Mesenchymal stem cell (in vitro differentiated cells and primary cell): ENCODE results near the gene BCHE.

ENCODE experiments used
- DNase-seq: peaks from one replicate; pipeline ENCODE4 v3.0.0-alpha.2; 2013
- H2AFZ ChIP-seq: one replicate; pipeline ENCODE4 v1.6.1; 2013; ENCODE audit warnings: low read depth, mild to moderate bottlenecking, control low read depth, inconsistent platforms, low read length, moderate library complexity
- H2AK5ac ChIP-seq: 2 replicates; pipeline ENCODE4 v1.6.1; 2013; ENCODE audit warnings: low read length, moderate library complexity, mild to moderate bottlenecking, inconsistent platforms; ENCODE audit not compliant: severe bottlenecking
- H2BK120ac ChIP-seq: one replicate; pipeline ENCODE4 v1.6.1; 2013; ENCODE audit warnings: low read depth, mild to moderate bottlenecking, inconsistent platforms, low read length, moderate library complexity
- H2BK12ac ChIP-seq, 2 experiments: one replicate each; pipeline ENCODE4 v1.6.1; 2013; ENCODE audit warnings: inconsistent platforms in 2 of 2, low read length in 2 of 2, mild to moderate bottlenecking in 2 of 2, moderate library complexity in 2 of 2, control low read depth in 1 of 2
- H2BK15ac ChIP-seq: one replicate; pipeline ENCODE4 v1.6.1; 2013; ENCODE audit warnings: mild to moderate bottlenecking, low read depth, inconsistent platforms; ENCODE audit not compliant: poor library complexity, severe bottlenecking
- H2BK5ac ChIP-seq: 2 replicates; pipeline ENCODE4 v1.6.1; 2013; ENCODE audit warnings: low read depth, mild to moderate bottlenecking, low read length, control low read depth, inconsistent platforms; ENCODE audit not compliant: poor library complexity, severe bottlenecking
- H3K14ac ChIP-seq, 2 experiments: one replicate each; pipeline ENCODE4 v1.6.1; 2013; ENCODE audit warnings: inconsistent platforms in 2 of 2, low read length in 2 of 2, control low read depth in 1 of 2, mild to moderate bottlenecking in 1 of 2, moderate library complexity in 1 of 2
- H3K18ac ChIP-seq, 2 experiments: one replicate each; pipeline ENCODE4 v1.6.1; 2013; ENCODE audit warnings: inconsistent platforms in 2 of 2, low read length in 2 of 2, control low read depth in 1 of 2, low read depth in 1 of 2, mild to moderate bottlenecking in 1 of 2
- H3K23ac ChIP-seq, 2 experiments: one replicate each; pipeline ENCODE4 v1.6.1; 2013; ENCODE audit warnings: inconsistent platforms in 2 of 2, low read length in 2 of 2, mild to moderate bottlenecking in 2 of 2, moderate library complexity in 2 of 2, control low read depth in 1 of 2
- H3K27ac ChIP-seq: 2 replicates; pipeline ENCODE4 v1.5.1; 2013; ENCODE audit warnings: mild to moderate bottlenecking, moderate library complexity, low read length, control low read depth, inconsistent platforms; ENCODE audit not compliant: poor library complexity, severe bottlenecking
- H3K27me3 ChIP-seq, 2 experiments: 2 replicates each; pipeline versions ENCODE4 v1.6.1 to v1.7.0; 2013; ENCODE audit warnings: low read length in 2 of 2, mild to moderate bottlenecking in 2 of 2, moderate library complexity in 2 of 2, control low read depth in 1 of 2, inconsistent platforms in 1 of 2; ENCODE audit not compliant: control insufficient read depth in 1 of 2, insufficient read depth in 1 of 2
- H3K36me3 ChIP-seq, 2 experiments: 2 replicates each; pipeline versions ENCODE4 v1.6.1 to v1.7.0; 2013; ENCODE audit warnings: low read length in 2 of 2, control low read depth in 1 of 2, inconsistent platforms in 1 of 2, low read depth in 1 of 2, mild to moderate bottlenecking in 1 of 2; ENCODE audit not compliant: insufficient read depth in 2 of 2, control insufficient read depth in 1 of 2
- H3K4ac ChIP-seq, 2 experiments: one replicate each; pipeline ENCODE4 v1.6.1; 2013; ENCODE audit warnings: inconsistent platforms in 2 of 2, low read length in 2 of 2, mild to moderate bottlenecking in 2 of 2, moderate library complexity in 2 of 2, control low read depth in 1 of 2, low read depth in 1 of 2
- H3K4me1 ChIP-seq: 2 replicates; pipeline ENCODE4 v1.6.1; 2013; ENCODE audit warnings: low read depth, low read length, control low read depth; ENCODE audit not compliant: control insufficient read depth, insufficient read depth
- H3K4me2 ChIP-seq: 2 replicates; pipeline ENCODE4 v1.6.1; 2013; ENCODE audit warnings: low read length, mild to moderate bottlenecking, inconsistent platforms; ENCODE audit not compliant: poor library complexity, severe bottlenecking
- H3K4me3 ChIP-seq, 2 experiments: 2 replicates each; pipeline versions ENCODE4 v1.5.1 to v1.7.0; 2013; ENCODE audit warnings: low read length in 2 of 2, mild to moderate bottlenecking in 2 of 2, control low read depth in 1 of 2, low read depth in 1 of 2; ENCODE audit not compliant: insufficient read depth in 1 of 2
- H3K79me1 ChIP-seq: replicated peaks from 2 replicates; pipeline ENCODE4 v1.6.1; 2013; ENCODE audit warnings: mild to moderate bottlenecking, control low read depth, low read length, inconsistent platforms; ENCODE audit not compliant: poor library complexity, severe bottlenecking
- H3K9ac ChIP-seq: 2 replicates; pipeline ENCODE4 v1.7.0; 2013; ENCODE audit warnings: mild to moderate bottlenecking, low read length, moderate library complexity
- H3K9me3 ChIP-seq: 2 replicates; pipeline ENCODE4 v1.7.0; 2013; ENCODE audit warnings: mild to moderate bottlenecking, low read length; ENCODE audit not compliant: control insufficient read depth
- H4K8ac ChIP-seq: one replicate; pipeline ENCODE4 v1.6.1; 2013; ENCODE audit warnings: inconsistent platforms, mild to moderate bottlenecking, low read length, moderate library complexity
- H4K91ac ChIP-seq: one replicate; pipeline ENCODE4 v1.6.1; 2013; ENCODE audit warnings: mild to moderate bottlenecking, low read length, inconsistent platforms
- WGBS: methylation state at CpG from one replicate; pipeline ENCODE4 v1.1.7; 2013; ENCODE audit warnings: mixed read lengths; 5-methylcytosine and 5-hydroxymethylcytosine counted together

The BCHE gene

DNA sequence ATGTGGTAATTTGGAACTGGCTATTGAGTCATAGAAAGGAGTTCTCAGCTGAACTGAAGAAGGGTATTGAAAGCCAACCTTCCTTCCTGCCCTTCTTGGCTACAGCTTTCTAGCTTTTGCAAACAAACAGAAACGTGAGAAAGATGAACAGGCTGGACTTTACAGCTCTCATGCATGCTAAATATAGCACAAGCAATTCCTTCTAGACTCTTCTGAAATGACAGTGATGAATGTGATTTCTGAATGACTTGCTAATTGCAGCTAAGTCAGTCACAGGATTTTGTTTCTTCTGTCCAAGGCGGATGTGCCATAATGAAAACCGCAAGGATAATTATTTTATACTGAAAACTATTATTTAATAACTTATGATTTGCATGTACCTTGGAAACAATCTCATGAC is 36.3 kb downstream of the BCHE start:
- WGBS = no CpG with 5 or more reads among the region's 3 CpGs
- no peak overlapping the region for H2AFZ ChIP-seq
- H3K9me3 ChIP-seq = no peaks in the 10 kb centered on the region
- no peak overlapping the region for H3K4me2 ChIP-seq
- H3K23ac ChIP-seq = no peak overlapping the region
- H3K4me1 ChIP-seq = no peaks in the 10 kb centered on the region
- no peaks in the 10 kb centered on the region for H3K36me3 ChIP-seq
- no peak overlapping the region for H3K4me3 ChIP-seq
- H3K27me3 ChIP-seq = no peaks in the 10 kb centered on the region
- H4K8ac ChIP-seq = no peak overlapping the region
- H2BK12ac ChIP-seq = no peak overlapping the region
- no peak overlapping the region for H2BK15ac ChIP-seq
- H3K4ac ChIP-seq = no peak overlapping the region
- no peak overlapping the region for H2BK120ac ChIP-seq
- no peak overlapping the region for H3K9ac ChIP-seq
- H3K18ac ChIP-seq = no peak overlapping the region
- no peak overlapping the region for H3K27ac ChIP-seq
- peak; percentile 64 for DNase-seq
- no peaks in the 10 kb centered on the region for H3K79me1 ChIP-seq
- no peak overlapping the region for H4K91ac ChIP-seq
- H2AK5ac ChIP-seq = no peak overlapping the region
- no peak overlapping the region for H3K14ac ChIP-seq
- no peak overlapping the region for H2BK5ac ChIP-seq

- H2BK5ac ChIP-seq = no peak overlapping the region
- no peak overlapping the region for H4K8ac ChIP-seq
- no peaks in the 10 kb centered on the region for H3K4me1 ChIP-seq
- no peak overlapping the region for H2BK12ac ChIP-seq
- no peak overlapping the region for H3K23ac ChIP-seq
- no peak overlapping the region for H3K4ac ChIP-seq
- no peak overlapping the region for H3K9ac ChIP-seq
- no peak for DNase-seq
- H3K18ac ChIP-seq = no peak overlapping the region
- no peak overlapping the region for H2BK15ac ChIP-seq
- no peaks in the 10 kb centered on the region for H3K27me3 ChIP-seq
- no peaks in the 10 kb centered on the region for H3K9me3 ChIP-seq
- H2BK120ac ChIP-seq = no peak overlapping the region
- WGBS = no CpG with 5 or more reads among the region's 1 CpG
- H2AK5ac ChIP-seq = no peak overlapping the region
- no peak overlapping the region for H3K4me2 ChIP-seq
- H3K14ac ChIP-seq = no peak overlapping the region
- H4K91ac ChIP-seq = no peak overlapping the region
- H2AFZ ChIP-seq = no peak overlapping the region
- H3K4me3 ChIP-seq = no peak overlapping the region
- H3K36me3 ChIP-seq = no peaks in the 10 kb centered on the region
- no peak overlapping the region for H3K27ac ChIP-seq
- H3K79me1 ChIP-seq = no peaks in the 10 kb centered on the region
Observed at GRCh38 chr3:165799026-165799425, 38.2 kb downstream of the BCHE start.

- H3K79me1 ChIP-seq = no peaks in the 10 kb centered on the region
- no peaks in the 10 kb centered on the region for H3K27me3 ChIP-seq
- H3K4ac ChIP-seq = no peak overlapping the region
- H3K9ac ChIP-seq = no peak overlapping the region
- no peak overlapping the region for H2BK12ac ChIP-seq
- no peak overlapping the region for H2BK15ac ChIP-seq
- H3K14ac ChIP-seq = no peak overlapping the region
- no peak for DNase-seq
- no peak overlapping the region for H4K8ac ChIP-seq
- WGBS = 77% methylated on average over 2 of the region's 2 CpGs
- H4K91ac ChIP-seq = no peak overlapping the region
- H3K18ac ChIP-seq = no peak overlapping the region
- H3K36me3 ChIP-seq = no peaks in the 10 kb centered on the region
- H2BK5ac ChIP-seq = no peak overlapping the region
- H3K4me1 ChIP-seq = no peaks in the 10 kb centered on the region
- no peak overlapping the region for H2BK120ac ChIP-seq
- no peaks in the 10 kb centered on the region for H3K9me3 ChIP-seq
- H2AK5ac ChIP-seq = no peak overlapping the region
- no peak overlapping the region for H3K4me3 ChIP-seq
- no peak overlapping the region for H3K27ac ChIP-seq
- H2AFZ ChIP-seq = no peak overlapping the region
- no peak overlapping the region for H3K4me2 ChIP-seq
- H3K23ac ChIP-seq = no peak overlapping the region
Observed at GRCh38 chr3:165797551-165797950, 39.7 kb downstream of the BCHE start.

DNA sequence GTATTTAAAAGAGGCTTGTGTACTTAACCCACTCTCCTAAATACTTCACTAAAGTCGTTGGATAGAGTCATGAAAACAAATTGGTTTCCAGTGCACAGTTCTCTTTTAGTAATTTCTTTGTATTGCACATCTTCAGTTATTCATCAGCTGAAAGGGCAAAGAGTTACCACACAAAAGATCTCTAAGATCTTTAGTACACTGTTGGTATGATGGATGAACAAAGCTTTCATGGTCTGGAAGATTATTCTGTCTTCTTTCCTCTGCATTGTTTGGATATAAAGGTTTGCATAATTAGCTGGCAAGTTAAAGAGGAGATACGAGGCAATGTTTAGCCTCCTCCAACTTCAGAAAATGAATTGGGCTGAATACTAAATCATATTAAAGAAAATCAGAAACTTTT is 40.5 kb downstream of the BCHE start:
- no CpG with 5 or more reads among the region's 2 CpGs for WGBS
- H4K8ac ChIP-seq = no peak overlapping the region
- no peak overlapping the region for H4K91ac ChIP-seq
- no peak overlapping the region for H3K27ac ChIP-seq
- no peak overlapping the region for H3K4me3 ChIP-seq
- H3K18ac ChIP-seq = no peak overlapping the region
- H3K23ac ChIP-seq = no peak overlapping the region
- no peak overlapping the region for H2AK5ac ChIP-seq
- no peak overlapping the region for H2BK12ac ChIP-seq
- DNase-seq = no peak
- H3K79me1 ChIP-seq = no peaks in the 10 kb centered on the region
- H3K4me2 ChIP-seq = no peak overlapping the region
- no peak overlapping the region for H3K4ac ChIP-seq
- H3K9ac ChIP-seq = no peak overlapping the region
- no peak overlapping the region for H2BK120ac ChIP-seq
- H3K14ac ChIP-seq = no peak overlapping the region
- no peaks in the 10 kb centered on the region for H3K9me3 ChIP-seq
- no peak overlapping the region for H2BK5ac ChIP-seq
- H3K36me3 ChIP-seq = no peaks in the 10 kb centered on the region
- H3K27me3 ChIP-seq = no peaks in the 10 kb centered on the region
- no peak overlapping the region for H2BK15ac ChIP-seq
- no peak overlapping the region for H2AFZ ChIP-seq
- no peaks in the 10 kb centered on the region for H3K4me1 ChIP-seq
